Ureter (tissue), 1 donor: ENCODE measurements around the gene TKTL2. TPM values are rescaled to one million over a fixed set of nuclear protein-coding genes. Genes with fewer than 3 reads are reported as not detected.

Experiments used
- DNase-seq: peaks from one replicate; pipeline ENCODE4 v3.0.0-alpha.2; 2020; ENCODE audit warnings: low spot score
- total RNA-seq: library from RNA; stranded (reverse); gene quantifications from one replicate; pipeline ENCODE4 v1.2.4, GENCODE V29; 2023
- donor health status: DM: yes; HTN: yes; CAD: no.

Gene TKTL2, protein sequence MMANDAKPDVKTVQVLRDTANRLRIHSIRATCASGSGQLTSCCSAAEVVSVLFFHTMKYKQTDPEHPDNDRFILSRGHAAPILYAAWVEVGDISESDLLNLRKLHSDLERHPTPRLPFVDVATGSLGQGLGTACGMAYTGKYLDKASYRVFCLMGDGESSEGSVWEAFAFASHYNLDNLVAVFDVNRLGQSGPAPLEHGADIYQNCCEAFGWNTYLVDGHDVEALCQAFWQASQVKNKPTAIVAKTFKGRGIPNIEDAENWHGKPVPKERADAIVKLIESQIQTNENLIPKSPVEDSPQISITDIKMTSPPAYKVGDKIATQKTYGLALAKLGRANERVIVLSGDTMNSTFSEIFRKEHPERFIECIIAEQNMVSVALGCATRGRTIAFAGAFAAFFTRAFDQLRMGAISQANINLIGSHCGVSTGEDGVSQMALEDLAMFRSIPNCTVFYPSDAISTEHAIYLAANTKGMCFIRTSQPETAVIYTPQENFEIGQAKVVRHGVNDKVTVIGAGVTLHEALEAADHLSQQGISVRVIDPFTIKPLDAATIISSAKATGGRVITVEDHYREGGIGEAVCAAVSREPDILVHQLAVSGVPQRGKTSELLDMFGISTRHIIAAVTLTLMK
- not detected for total RNA-seq

DNA sequence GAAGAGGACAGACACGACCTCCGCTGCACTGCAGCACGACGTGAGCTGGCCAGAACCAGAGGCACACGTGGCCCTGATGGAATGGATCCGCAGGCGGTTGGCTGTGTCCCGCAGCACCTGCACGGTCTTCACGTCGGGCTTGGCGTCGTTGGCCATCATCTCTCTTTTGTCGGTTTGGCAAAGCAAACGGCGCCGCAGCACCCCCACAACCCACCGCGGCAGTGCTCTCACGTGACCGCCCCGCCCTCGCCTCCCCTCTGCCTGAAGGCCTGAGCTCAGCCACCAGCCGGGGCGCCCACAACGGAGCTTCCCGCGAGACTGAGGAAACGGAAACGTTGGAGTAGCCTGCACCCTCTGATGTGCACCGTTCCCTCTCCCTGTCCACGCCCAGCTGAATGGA lies at the start of gene TKTL2:
Gene TKTL2, minus strand, starts transcription at position 179 of the 400 bp plus-strand sequence. Its CDS starts 20 bp downstream, at position 159.
- no peak for DNase-seq

DNA sequence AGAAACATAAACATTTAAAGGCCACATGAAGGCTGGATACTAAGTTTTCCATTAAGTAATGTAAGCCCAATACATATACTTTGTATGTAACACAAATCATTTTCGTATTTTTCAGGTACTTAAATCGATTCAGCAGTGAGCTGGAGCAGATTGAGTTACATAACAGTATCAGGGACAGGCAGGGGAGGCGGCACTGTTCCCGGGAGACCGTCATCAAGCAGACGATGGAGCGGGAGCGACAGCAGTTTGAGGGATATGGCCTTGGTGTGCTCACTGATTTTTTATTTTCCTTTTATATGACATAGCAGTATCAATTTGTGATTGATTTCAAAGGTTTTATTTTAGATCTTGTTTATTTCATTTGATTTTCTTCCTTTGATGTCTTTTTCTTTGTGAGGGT lies 41.6 kb upstream of the TKTL2 start:
- no peak for DNase-seq

DNA sequence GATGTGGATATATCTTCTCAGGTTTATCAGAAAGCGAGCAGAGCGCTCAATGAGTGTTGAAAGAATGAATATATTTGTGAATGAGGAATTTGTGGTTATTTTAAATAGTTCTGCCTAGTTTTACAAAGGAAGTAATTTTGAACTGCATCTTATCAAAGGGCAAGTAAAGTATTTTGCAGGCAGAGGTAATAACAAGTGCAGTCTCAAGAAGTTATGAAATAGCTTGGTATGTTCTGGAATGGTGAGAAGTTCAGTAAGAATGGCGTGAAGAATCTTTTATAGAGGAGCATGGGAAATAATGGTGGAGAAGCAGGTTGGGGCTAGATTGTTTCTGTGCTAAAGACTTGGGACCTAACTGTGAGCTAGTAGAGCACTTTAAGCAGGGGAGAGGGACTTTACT lies 31.8 kb upstream of the TKTL2 start:
- no peak for DNase-seq

DNA sequence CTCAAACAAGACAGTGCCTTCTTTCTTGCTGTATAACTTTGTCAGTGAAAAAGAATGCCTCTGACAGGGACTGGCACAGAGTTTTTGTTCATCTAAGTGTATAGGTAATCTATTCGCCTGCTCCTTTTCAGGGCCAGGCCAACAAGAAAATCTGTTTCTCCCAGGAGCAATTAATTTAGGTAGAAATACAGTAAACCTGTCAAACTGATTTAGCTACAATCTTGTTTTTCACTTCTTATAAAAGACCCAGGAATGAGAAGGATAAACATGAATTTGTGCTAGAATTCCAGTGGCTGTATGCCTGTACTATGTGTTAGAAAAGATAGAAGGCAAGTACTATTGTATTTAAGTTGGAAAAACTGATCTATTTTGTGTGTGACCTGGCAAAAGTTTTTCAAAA lies 27.0 kb upstream of the TKTL2 start:
- no peak for DNase-seq

DNA sequence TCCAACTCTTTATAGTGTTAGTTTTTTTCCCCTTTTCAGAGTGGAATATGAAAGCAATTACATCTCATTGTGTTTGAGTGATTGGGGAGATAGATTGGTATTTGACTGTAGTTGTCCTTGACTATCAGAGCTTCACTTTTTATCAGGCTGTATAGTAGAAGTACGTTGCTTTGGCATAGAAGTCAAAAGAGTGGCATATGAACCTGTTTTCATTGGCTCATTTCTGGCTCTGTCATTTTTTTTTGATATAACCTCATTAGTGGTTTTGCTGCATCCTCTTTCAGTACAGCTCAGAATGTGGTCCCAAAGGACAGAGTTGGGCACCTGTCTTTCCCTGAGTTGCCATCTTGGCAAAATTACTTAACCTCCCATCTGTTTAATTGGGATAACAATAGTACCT lies 22.3 kb upstream of the TKTL2 start:
- no peak for DNase-seq

DNA sequence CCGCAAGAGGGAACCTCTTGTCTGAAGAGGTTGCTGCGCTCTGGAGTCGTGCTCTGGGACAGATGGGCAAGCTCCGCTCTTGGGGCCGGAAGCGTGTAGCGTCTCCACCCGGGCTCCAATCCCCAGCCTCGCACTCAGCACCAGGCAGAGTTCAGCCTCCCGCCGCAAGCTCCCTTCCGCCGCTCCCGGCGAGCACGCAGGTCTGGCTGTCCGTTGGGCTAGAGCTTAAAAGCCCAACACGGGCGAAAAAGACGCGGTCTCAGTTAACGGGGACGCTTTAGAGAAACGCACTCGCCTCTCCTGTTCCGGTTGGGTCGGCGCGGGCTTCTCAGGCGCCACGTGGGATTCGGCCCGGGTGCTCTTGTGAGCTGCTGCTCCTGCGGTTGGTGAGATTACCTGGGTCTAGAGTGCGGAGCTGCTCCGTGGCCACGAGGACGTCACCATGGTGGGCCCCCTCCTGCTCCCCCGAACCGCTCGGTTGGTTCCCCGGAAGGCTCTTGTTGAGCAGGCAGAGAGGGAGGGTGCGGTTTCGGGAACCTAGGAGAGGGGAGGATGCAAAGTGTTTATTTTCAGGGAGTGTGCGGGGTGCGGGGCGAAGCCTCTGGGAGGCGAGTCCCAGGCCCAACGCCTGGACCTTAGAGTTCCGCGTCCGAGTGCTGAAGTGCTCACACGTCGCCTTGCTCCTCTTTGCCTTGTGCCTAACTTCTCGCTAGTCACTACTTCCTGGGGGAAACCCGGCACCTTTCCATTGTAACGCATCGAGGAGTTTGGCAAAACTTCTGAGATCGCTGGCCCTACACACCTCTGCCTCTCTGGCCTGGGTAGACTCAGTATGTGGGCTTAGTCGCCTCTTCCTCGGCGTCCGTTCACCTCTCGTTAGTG lies 21.0 kb upstream of the TKTL2 start, which contains the start of gene TMA16:
Gene TMA16, plus strand, starts transcription at position 331 of the 882 bp plus-strand sequence. Its CDS starts 112 bp downstream, at position 443.
- DNase-seq: peak; percentile 87

DNA sequence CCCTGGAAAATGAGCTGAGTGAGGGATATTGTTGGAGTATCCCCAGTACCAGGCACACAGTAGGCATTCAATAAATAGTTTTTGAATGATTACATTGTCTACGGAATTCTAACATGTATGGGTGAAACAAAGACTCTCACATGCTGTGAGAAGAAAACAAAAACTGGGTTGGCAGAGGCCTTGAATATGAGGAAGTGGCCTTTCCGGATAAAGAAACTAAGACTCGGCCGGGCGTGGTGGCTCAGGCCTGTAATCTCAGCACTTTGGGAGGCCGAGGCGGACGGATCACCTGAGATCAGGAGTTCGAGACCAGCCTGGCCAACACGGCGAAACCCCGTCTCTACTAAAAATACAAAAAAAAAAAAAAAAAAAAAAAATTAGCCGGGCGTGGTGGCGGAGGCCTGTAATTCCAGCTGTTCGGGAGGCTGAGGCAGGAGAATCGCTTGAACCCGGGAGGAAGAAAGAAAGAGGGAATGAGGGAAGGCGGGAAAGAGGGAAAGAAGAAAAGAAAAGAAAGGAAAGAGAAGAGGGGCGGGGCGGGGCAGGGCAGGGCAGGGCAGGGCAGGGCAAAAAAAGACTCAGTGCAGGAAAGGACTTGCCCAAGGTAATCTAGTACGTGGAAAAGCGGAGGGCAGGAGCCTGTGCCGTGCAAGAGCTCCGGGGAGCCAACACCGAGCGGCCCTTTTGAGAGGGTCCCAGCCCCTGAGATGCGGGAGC lies 20.2 kb upstream of the TKTL2 start:
- no peak for DNase-seq

DNA sequence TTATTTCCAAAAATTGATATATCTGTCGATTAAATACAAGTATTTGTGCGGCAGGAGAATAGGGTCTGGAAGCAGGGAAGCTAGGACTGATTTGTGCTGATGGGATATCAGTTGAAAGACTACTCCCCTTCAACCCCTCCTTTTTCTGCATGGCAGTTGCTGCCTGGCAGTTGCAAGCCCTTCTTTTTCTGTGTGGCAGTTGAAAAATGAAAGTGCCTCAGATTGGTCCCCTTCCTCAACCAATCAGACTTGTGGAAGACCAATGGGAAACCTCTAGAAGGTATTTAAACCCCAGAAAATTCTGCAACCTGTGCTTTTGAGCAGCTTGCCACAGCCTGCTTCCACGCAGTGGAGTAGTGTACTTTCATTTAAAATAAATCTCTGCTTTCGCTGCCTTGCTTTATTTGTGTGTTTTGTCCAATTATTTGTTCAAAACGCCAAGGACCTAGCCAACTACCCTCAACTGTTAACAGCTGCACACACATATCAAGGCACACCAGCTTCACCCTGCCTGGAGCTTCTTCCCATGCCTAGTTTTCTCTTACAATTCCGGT lies 19.5 kb upstream of the TKTL2 start:
- DNase-seq: no peak

DNA sequence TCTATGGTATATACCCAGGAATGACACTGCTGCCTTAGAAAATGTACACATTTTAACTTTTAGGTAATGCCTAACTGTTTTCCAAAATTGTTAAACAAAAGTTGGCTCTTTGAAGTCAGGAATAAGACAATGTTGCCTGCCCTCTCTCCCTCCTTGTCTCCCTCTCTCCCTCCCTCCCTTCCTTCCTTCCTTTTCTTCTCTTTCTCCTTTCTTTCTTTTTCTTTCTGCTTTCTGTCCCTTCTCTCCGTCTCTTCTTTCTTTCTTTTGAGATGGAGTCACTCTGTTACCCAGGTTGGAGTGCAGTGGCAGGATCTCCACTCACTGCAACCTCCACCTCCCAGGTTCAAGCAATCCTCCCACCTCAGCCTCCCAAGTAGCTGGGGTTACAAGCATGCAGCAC lies 16.4 kb upstream of the TKTL2 start:
- no peak for DNase-seq

DNA sequence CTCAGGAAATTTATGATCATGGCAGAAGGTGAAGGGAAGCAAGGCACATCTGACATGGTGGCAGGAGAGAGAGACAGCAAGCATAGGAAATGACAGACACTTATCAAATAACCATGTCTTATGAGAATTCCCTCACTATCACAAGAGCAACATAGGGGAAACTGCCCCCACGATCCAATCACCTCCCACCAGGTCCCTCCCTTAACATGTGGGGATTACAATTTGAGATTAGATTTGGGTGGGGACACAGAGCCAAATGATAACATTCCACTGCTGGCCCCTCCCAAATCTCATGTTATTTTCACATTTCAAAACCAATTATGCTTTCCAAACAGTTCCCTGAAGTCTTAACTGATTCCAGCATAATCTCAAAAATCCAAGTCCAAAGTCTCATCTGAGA lies 12.8 kb upstream of the TKTL2 start:
- DNase-seq: no peak

DNA sequence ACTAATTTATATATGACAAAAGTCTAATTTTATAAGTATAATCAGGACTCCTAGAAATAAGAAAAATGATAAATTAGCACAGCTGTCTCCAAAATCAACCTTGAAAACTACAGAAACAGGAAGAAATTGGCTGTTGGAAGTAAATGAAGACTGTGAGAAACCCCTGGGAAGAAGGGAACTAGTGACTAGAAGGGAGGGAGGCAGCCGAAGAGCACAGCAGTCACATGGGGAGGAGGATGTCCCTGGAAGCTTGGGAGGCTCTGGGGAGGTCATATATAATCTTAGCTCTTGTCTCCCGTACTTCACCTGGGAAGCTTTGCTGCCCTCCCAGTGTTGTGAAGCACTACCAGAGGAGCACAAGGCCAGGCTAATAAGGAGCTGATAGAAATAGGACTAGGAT lies 12.0 kb upstream of the TKTL2 start:
- no peak for DNase-seq

DNA sequence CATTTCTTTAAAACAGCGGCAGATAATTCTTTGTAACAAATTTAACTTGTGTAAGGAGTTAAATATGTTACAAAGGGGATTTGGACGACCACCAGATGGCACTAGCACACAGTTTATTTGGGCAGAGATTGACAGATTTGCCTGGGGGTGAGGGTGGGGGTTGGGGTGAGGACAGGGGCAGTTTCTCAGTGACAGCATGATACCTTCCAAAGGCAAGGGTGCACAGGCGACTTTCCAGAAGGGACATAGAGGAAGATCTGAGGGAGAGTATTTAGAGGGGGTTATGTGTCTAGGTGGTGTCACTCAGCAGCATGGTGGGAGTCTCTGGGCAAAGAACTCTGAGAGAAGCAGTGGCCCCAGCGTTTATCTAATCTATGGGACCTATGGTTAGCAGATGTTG lies 11.4 kb upstream of the TKTL2 start:
- DNase-seq: no peak

DNA sequence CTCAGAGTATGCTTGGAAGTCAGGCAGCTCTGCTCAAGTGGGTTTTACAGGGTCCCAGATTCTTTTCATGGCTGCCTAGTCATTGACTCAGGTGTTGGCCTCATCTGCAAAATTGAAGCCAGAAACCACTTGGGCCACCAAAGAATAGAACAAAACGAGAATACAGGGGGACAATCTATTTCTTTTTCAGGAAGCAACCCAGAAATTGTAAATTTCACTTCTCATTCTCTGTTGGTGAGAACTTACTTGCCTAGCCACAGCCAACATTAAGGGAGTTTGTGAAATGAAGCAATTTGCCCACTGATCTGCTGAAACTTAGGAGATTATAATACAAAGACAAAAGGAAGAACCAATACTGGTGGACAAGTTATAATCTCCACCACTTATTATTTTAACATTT lies 8.6 kb upstream of the TKTL2 start:
- no peak for DNase-seq

DNA sequence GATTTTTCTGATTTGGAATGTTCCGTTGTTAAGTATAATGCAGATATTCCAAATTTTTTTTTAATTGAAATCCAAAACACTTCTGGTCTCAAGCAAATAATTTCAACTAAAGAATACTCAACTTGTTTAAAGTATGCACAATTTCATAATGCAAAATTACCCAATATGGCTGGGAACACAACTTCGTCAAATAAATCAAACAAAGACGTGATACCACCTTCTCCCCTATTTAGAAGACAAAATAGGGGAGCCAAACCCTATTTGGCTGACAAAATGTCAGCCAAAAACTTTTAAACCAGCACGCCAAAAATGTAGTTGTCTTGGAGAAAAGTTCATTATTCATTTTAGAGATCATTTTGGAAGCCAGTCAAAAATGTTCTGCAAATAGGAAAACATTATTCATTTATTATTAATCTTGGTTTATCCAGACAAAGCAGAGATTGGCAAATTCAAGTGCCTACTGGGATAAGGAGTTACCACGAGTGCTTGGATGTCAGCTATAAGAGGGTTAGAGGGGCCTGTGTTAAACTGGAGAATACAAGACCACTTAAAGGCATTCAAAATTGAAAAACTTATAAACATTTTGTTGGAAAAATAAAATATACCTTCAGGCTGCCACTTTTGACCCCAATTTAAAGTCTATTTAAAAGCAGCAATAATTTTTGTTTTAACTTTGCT lies 3.3 kb upstream of the TKTL2 start:
- DNase-seq: no peak

DNA sequence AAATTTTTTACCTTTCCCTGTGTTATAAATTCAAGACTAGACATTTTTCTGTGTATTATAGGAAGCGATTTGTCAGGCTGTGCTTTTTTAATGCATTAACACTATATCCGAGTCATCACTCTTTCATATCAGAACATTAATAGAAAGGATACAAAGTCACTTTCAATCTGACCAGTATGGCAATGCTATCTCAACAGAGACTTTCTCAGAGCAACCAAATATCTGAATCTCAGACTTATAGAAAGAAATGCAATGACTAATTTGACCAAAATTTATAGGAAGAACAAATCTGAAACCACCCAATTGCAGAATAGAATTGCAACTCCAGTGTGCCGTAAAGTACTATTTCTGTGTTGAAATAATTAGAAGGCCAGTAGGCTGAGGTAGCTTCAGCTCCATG lies 473 bp upstream of the TKTL2 start:
- DNase-seq: no peak

DNA sequence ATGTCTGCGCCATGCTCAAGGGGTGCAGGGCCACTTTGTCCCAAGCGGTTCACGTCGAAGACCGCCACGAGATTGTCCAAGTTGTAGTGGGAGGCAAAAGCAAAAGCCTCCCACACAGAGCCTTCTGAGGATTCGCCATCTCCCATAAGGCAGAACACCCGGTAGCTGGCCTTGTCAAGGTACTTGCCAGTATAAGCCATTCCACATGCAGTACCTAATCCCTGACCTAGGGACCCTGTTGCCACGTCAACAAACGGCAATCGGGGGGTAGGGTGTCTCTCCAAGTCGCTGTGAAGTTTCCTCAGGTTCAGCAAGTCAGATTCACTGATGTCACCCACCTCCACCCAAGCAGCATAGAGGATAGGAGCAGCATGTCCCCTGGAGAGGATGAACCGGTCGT lies 424 bp downstream of the TKTL2 start:
- no peak for DNase-seq

DNA sequence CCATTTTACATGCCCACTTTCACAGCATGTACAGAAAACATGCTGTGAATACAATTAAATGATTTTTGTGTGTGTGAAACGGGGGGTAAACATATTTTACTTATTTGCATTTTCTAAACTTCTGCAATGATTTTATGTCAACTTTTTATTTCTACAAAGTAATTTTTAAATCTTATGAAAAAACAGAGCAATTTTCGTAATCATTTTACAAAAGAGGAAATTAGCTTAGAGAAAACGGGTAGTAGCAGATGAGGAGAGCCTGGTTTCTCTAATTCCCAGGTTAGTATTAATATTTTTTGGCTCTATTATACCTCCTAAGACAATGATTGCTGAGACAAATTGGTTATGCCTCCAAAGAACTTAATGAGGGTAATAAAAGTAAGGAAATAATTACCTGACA lies 3.2 kb downstream of the TKTL2 start:
- no peak for DNase-seq

DNA sequence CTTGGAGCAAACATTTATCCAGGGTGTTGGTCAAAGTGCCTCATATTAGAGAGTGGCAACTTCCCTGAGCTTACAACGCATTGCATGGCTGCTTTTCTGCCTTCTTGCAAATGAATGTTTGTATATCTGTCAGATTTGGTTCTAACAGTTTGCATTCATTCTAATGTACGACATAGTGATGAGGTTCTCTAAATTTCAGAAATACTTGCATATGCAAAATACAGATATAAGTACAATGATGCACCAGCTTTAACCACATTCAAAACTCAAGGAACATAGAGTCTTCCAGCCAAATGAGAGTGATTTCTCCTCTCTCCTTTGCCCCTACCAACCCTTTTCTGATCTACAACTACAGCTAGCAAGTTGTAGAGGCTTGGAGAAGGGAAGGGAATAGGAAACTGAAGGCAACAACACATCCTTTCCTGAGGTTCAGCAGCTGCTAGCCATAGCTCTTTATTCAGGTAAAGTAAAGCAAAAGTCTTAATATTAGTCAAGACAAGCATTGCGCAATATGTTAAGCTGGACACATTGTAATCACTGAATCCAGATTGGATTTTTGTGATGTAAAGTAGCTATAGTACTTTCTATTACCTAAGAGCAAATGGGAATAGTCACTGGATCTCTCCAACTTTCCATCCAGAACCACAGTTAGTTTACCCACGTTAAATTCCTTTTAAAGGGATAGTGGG lies 6.3 kb downstream of the TKTL2 start:
- no peak for DNase-seq

DNA sequence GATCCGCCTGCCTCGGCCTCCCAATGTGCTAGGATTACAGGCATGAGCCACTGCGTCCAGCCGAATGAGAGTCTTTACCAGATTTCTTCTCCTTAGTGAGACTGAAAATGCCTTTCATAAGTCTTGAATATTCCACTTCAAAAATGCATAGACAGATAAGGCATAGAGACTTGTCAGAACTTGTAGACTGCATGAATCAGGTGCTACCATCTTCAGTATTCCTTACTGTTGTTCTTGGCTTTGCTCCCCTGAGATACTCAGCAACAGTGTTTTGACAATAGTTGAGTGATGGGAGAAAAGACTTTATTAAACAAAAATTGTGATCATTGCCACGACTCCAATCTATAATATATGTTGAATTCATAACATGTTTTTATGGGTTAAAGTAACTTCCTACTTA lies 11.0 kb downstream of the TKTL2 start:
- no peak for DNase-seq

DNA sequence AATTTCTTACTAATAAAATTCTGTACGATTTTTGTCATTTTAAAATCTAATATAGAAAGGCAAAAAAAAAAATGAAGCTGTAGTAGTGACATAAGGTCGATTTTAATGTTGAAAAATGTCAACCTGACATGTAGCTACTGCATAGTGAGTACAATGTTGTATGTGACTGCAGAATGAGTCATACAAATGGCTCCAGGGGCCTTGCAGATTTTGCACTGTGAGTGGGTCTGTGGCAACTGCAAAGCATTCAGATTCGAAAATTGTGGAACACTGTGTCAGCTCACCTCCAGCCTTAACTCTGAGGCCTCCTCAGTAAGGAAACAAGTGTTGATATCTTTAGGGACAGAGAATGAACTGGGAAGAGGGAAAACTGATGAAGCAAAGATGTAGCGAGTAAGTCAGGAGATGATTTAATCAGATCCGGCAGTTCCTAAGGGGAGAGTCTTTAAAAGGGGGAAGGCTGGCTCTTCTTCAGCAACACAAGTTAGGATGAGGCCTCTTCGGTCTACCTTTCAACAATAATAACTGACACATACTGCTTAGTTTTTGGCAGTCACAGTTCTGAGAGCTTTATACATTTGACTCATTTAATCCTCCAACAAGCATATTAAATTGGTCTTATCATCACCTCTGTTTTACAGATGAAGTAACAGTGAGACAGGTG lies 24.9 kb downstream of the TKTL2 start:
- no peak for DNase-seq
